HG02884 (cell line): ENCODE measurements around the gene TULP4.

Experiments used
- ATAC-seq: cut with Tn5 transposase; IDR thresholded peaks from one replicate; pipeline ENCODE4 v1.9.1; 2021; ENCODE audit warnings: mild to moderate bottlenecking, moderate library complexity; ENCODE audit not compliant: unreplicated experiment

Gene TULP4

GRCh38 chr6:158357570-158358216, 45.4 kb downstream of the TULP4 start:
- peak; percentile 89 for ATAC-seq

- ATAC-seq, result no peak
These were observed 46.3 kb downstream of the TULP4 start for GRCh38 chr6:158358450-158359077.

- no peak for ATAC-seq
These were observed 48.8 kb downstream of the TULP4 start for GRCh38 chr6:158361068-158361467.

- ATAC-seq, result no peak
These were observed 49.9 kb downstream of the TULP4 start for GRCh38 chr6:158361961-158362669.

GRCh38 chr6:158366363-158366762, 54.1 kb downstream of the TULP4 start:
- no peak for ATAC-seq

- ATAC-seq, result no peak
These were observed 55.6 kb downstream of the TULP4 start for GRCh38 chr6:158367816-158368215.

GRCh38 chr6:158369241-158369640, 57.0 kb downstream of the TULP4 start:
- ATAC-seq, result no peak

- ATAC-seq, result no peak
These were observed 58.5 kb downstream of the TULP4 start for GRCh38 chr6:158370805-158371204.

GRCh38 chr6:158371261-158371660, 59.0 kb downstream of the TULP4 start:
- ATAC-seq, result no peak

GRCh38 chr6:158372574-158372973, 60.3 kb downstream of the TULP4 start:
- no peak for ATAC-seq

GRCh38 chr6:158373214-158373613, 60.9 kb downstream of the TULP4 start:
- ATAC-seq, result no peak

- no peak for ATAC-seq
These were observed 61.8 kb downstream of the TULP4 start for GRCh38 chr6:158374020-158374419.

- ATAC-seq, result no peak
These were observed 64.4 kb downstream of the TULP4 start for GRCh38 chr6:158376631-158377081.

- ATAC-seq, result no peak
These were observed 65.6 kb downstream of the TULP4 start for GRCh38 chr6:158377860-158378259.

- no peak for ATAC-seq
These were observed 67.1 kb downstream of the TULP4 start for GRCh38 chr6:158379336-158379735.

- no peak for ATAC-seq
These were observed 68.9 kb downstream of the TULP4 start for GRCh38 chr6:158381214-158381613.

GRCh38 chr6:158382491-158382890, 70.2 kb downstream of the TULP4 start:
- no peak for ATAC-seq

- ATAC-seq, result no peak
These were observed 70.8 kb downstream of the TULP4 start for GRCh38 chr6:158383057-158383456.

- ATAC-seq, result no peak
These were observed 71.3 kb downstream of the TULP4 start for GRCh38 chr6:158383542-158383941.

- ATAC-seq, result no peak
These were observed 72.4 kb downstream of the TULP4 start for GRCh38 chr6:158384671-158385110.

- ATAC-seq, result no peak
These were observed 74.8 kb downstream of the TULP4 start for GRCh38 chr6:158387036-158387435.

- ATAC-seq, result no peak
These were observed 75.3 kb downstream of the TULP4 start for GRCh38 chr6:158387578-158387977.
